HAP-1 (cell line): ENCODE data around the gene MSH5.

Experiments used
- DNase-seq, 2 experiments: peaks; one replicate each; pipeline ENCODE4 v3.0.0-alpha.2; 2016 to 2020; ENCODE audit warnings: low spot score in 2 of 2
- H3K27me3 ChIP-seq: fragments of 250-450 bp; sonication (Bioruptor Pico); 2 replicates; pipeline ENCODE4 v1.5.1; 2020; ENCODE audit warnings: low read depth, mild to moderate bottlenecking, moderate library complexity
- H3K36me3 ChIP-seq: fragments of 250-450 bp; sonication (Bioruptor Pico); replicated peaks from 2 replicates; pipeline ENCODE4 v1.5.1; 2020; ENCODE audit warnings: mild to moderate bottlenecking
- H3K4me1 ChIP-seq: fragments of 250-450 bp; sonication (Bioruptor Pico); 2 replicates; pipeline ENCODE4 v1.5.1; 2020; ENCODE audit warnings: mild to moderate bottlenecking
- H3K4me3 ChIP-seq: fragments of 250-450 bp; sonication (Bioruptor Pico); 2 replicates; pipeline ENCODE4 v1.5.1; 2020; ENCODE audit warnings: mild to moderate bottlenecking, moderate library complexity
- H3K9me3 ChIP-seq: fragments of 250-450 bp; sonication (Bioruptor Pico); 2 replicates; pipeline ENCODE4 v1.5.1; 2020; ENCODE audit warnings: mild to moderate bottlenecking, moderate library complexity
- in situ Hi-C: fragments of 300-500 bp; cut with MboI; formaldehyde crosslinking; loops from 3 replicates; pipeline ENCODE4 v1.14.3; 2020; ENCODE audit warnings: low sequenced_read_pairs, inconsistent platforms, mixed read lengths

Gene MSH5

GRCh38 chr6:31739639-31740396 lies at the start of gene MSH5:
TSS of gene MSH5 (plus strand) at chr6:31740005. CDS start at chr6:31740467, 462 bp downstream.
- in situ Hi-C loops, result loop anchor here (5.0 kb wide), 1 partner anchor 92 kb away; no protein-coding TSS in a partner anchor
- Histone ChIP-seq H3K4me1 (peaks cover 34% of the 10 kb centered on the region), H3K9me3 (no peaks in the 10 kb centered on the region), H3K4me3 (peak within 1 kb of the TSS; percentile 62), H3K27me3 (no peaks in the 10 kb centered on the region), H3K36me3 (peaks cover 39% of the 10 kb centered on the region)
- peak; percentile 99 to 100 for DNase-seq

GRCh38 chr6:31690231-31691077 lies 49.4 kb upstream of the MSH5 start:
- peaks cover 52% of the 10 kb centered on the region for H3K36me3 ChIP-seq
- DNase-seq, result no peak

GRCh38 chr6:31691078-31691463 lies 48.7 kb upstream of the MSH5 start:
- peaks cover 52% of the 10 kb centered on the region for H3K36me3 ChIP-seq
- no peak for DNase-seq
- in situ Hi-C loops, result no loop called here
- no peaks in the 10 kb centered on the region for H3K27me3 ChIP-seq
- H3K4me1 ChIP-seq, result no peaks in the 10 kb centered on the region
- H3K4me3 ChIP-seq, result no peak overlapping the region
- H3K9me3 ChIP-seq, result no peaks in the 10 kb centered on the region

More at GRCh38 chr6:31690231-31691077, 49.4 kb upstream of the MSH5 start:
- H3K9me3 ChIP-seq, result no peaks in the 10 kb centered on the region
- in situ Hi-C loops, result no loop called here
- H3K27me3 ChIP-seq, result no peaks in the 10 kb centered on the region
- H3K4me1 ChIP-seq, result no peaks in the 10 kb centered on the region
- no peak overlapping the region for H3K4me3 ChIP-seq

- no peak for DNase-seq
- no peaks in the 10 kb centered on the region for H3K27me3 ChIP-seq
- H3K4me1 ChIP-seq, result no peaks in the 10 kb centered on the region
- no peaks in the 10 kb centered on the region for H3K9me3 ChIP-seq
- H3K36me3 ChIP-seq, result peaks cover 52% of the 10 kb centered on the region
- in situ Hi-C loops, result no loop called here
- H3K4me3 ChIP-seq, result no peak overlapping the region
Measured at GRCh38 chr6:31691564-31692108, 48.2 kb upstream of the MSH5 start.

- Histone ChIP-seq H3K36me3 (peaks cover 53% of the 10 kb centered on the region), H3K4me3 (no peak overlapping the region), H3K9me3 (no peaks in the 10 kb centered on the region), H3K27me3 (no peaks in the 10 kb centered on the region), H3K4me1 (no peaks in the 10 kb centered on the region)
- in situ Hi-C loops, result no loop called here
- DNase-seq, result no peak
Measured at GRCh38 chr6:31692353-31692752, 47.5 kb upstream of the MSH5 start.

- Histone ChIP-seq H3K4me1 (no peaks in the 10 kb centered on the region), H3K36me3 (peaks cover 50% of the 10 kb centered on the region), H3K27me3 (no peaks in the 10 kb centered on the region), H3K9me3 (no peaks in the 10 kb centered on the region), H3K4me3 (no peak overlapping the region)
- no peak for DNase-seq
- in situ Hi-C loops, result no loop called here
Measured at GRCh38 chr6:31692886-31693285, 46.9 kb upstream of the MSH5 start.

GRCh38 chr6:31693535-31693934 lies 46.3 kb upstream of the MSH5 start:
- peaks cover 44% of the 10 kb centered on the region for H3K36me3 ChIP-seq
- H3K4me3 ChIP-seq, result no peak overlapping the region
- no peaks in the 10 kb centered on the region for H3K4me1 ChIP-seq
- no peak for DNase-seq
- in situ Hi-C loops, result no loop called here
- no peaks in the 10 kb centered on the region for H3K9me3 ChIP-seq
- no peaks in the 10 kb centered on the region for H3K27me3 ChIP-seq

GRCh38 chr6:31697555-31697954 lies 42.2 kb upstream of the MSH5 start:
- in situ Hi-C loops, result no loop called here
- no peaks in the 10 kb centered on the region for H3K27me3 ChIP-seq
- no peaks in the 10 kb centered on the region for H3K9me3 ChIP-seq
- peaks cover 7% of the 10 kb centered on the region; the same call in 1 of the 2 replicates for H3K4me1 ChIP-seq
- no peak for DNase-seq
- H3K36me3 ChIP-seq, result peaks cover 28% of the 10 kb centered on the region
- no peak overlapping the region for H3K4me3 ChIP-seq

GRCh38 chr6:31700740-31701401 lies 38.9 kb upstream of the MSH5 start:
- Histone ChIP-seq H3K36me3 (peaks cover 13% of the 10 kb centered on the region), H3K4me3 (no peak overlapping the region)
- in situ Hi-C loops, result no loop called here

GRCh38 chr6:31701666-31702404 lies 38.0 kb upstream of the MSH5 start:
- no peaks in the 10 kb centered on the region for H3K9me3 ChIP-seq
- in situ Hi-C loops, result no loop called here
- peaks cover 10% of the 10 kb centered on the region for H3K36me3 ChIP-seq
- DNase-seq, result no peak
- H3K4me1 ChIP-seq, result peaks cover 13% of the 10 kb centered on the region
- no peaks in the 10 kb centered on the region for H3K27me3 ChIP-seq
- peak overlapping the region; percentile 90 for H3K4me3 ChIP-seq

More at GRCh38 chr6:31700740-31701401, 38.9 kb upstream of the MSH5 start:
- Histone ChIP-seq H3K9me3 (no peaks in the 10 kb centered on the region), H3K4me1 (peaks cover 13% of the 10 kb centered on the region), H3K27me3 (no peaks in the 10 kb centered on the region)
- DNase-seq, result no peak

- H3K27me3 ChIP-seq, result no peaks in the 10 kb centered on the region
- H3K4me3 ChIP-seq, result peak overlapping the region; percentile 90
- in situ Hi-C loops, result no loop called here
Measured at GRCh38 chr6:31702405-31702818, 37.4 kb upstream of the MSH5 start.

GRCh38 chr6:31702819-31703716 lies 36.7 kb upstream of the MSH5 start, which contains the start of gene ABHD16A:
TSS of gene ABHD16A (minus strand) at chr6:31703324. CDS start at chr6:31703281, 43 bp downstream.
- in situ Hi-C loops, result no loop called here
- DNase-seq, result peak; percentile 97 to 99
- Histone ChIP-seq H3K36me3 (peaks cover 7% of the 10 kb centered on the region), H3K9me3 (no peaks in the 10 kb centered on the region), H3K27me3 (no peaks in the 10 kb centered on the region), H3K4me3 (peak within 1 kb of the TSS; percentile 90), H3K4me1 (peaks cover 13% of the 10 kb centered on the region)

More at GRCh38 chr6:31702405-31702818, 37.4 kb upstream of the MSH5 start:
- no peak for DNase-seq
- Histone ChIP-seq H3K9me3 (no peaks in the 10 kb centered on the region), H3K36me3 (peaks cover 7% of the 10 kb centered on the region), H3K4me1 (peaks cover 13% of the 10 kb centered on the region)
